Stomach (tissue), 4 donors: Measurements from ENCODE around the gene SYT15.

Experiments used
- POLR2A ChIP-seq, 4 donors: fragments of 450-650 bp; IDR thresholded peaks; one replicate each; pipeline ENCODE4 v1.6.1; 2016; ENCODE audit warnings: antibody characterized with exemption in 4 of 4, control low read depth in 2 of 4, mild to moderate bottlenecking in 1 of 4, moderate library complexity in 1 of 4
- TF ChIP-seq, protein P1 (sequence below), 7 experiments: fragments of 450-650 bp in 4 of 7; fragments of 200-600 bp in 3 of 7; sonication (generic) in 3 of 7; IDR thresholded peaks; one replicate each; pipeline ENCODE4 v1.5.1; 2016 to 2019; ENCODE audit warnings: antibody characterized with exemption in 7 of 7, control low read depth in 2 of 7, mild to moderate bottlenecking in 1 of 7

DNA sequence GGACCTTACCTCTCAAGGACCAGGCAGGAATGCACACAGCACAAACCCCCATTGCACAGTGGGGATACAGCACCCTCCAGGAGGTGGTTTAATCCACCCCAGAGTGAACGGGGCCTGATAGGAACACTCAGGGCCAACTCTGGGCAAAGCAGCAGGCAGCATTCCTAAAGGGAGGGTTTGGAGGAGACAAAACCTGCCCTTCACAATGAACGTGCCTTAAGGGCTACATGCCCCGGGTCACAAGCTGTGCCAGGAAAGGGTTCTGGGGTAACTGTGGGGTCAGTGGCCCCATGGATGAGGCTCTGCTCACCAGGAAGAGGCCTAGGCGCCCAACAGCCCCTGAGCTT is 23.6 kb upstream of the SYT15 start:
- TF ChIP-seq, protein P1, sequence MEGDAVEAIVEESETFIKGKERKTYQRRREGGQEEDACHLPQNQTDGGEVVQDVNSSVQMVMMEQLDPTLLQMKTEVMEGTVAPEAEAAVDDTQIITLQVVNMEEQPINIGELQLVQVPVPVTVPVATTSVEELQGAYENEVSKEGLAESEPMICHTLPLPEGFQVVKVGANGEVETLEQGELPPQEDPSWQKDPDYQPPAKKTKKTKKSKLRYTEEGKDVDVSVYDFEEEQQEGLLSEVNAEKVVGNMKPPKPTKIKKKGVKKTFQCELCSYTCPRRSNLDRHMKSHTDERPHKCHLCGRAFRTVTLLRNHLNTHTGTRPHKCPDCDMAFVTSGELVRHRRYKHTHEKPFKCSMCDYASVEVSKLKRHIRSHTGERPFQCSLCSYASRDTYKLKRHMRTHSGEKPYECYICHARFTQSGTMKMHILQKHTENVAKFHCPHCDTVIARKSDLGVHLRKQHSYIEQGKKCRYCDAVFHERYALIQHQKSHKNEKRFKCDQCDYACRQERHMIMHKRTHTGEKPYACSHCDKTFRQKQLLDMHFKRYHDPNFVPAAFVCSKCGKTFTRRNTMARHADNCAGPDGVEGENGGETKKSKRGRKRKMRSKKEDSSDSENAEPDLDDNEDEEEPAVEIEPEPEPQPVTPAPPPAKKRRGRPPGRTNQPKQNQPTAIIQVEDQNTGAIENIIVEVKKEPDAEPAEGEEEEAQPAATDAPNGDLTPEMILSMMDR (IDR thresholded peaks at IDR 0.05) = no peak
- no peak for TF ChIP-seq POLR2A (IDR thresholded peaks at IDR 0.05)
